Cardiac fibroblast (primary cell): Measurements from ENCODE around the gene FAM199X.

Experiments used
- DNase-seq, 2 donors: peaks; one replicate each; pipeline versions ENCODE4 v3.0.0 to v3.0.0-alpha.2; 2010; ENCODE audit warnings: low read depth in 2 of 2
- H3K4me3 ChIP-seq, 2 donors: replicated peaks in 1 of 2; 1 replicate in 1 of 2; 2 replicates in 1 of 2; pipeline ENCODE4 v1.5.1; 2011; ENCODE audit warnings: low read depth in 2 of 2, low read length in 2 of 2, mild to moderate bottlenecking in 2 of 2, moderate library complexity in 1 of 2
- CTCF ChIP-seq: IDR thresholded peaks from one replicate; pipeline ENCODE4 v1.5.1; 2011; ENCODE audit warnings: low read depth, mild to moderate bottlenecking, low read length, inconsistent platforms

FAM199X gene

DNA sequence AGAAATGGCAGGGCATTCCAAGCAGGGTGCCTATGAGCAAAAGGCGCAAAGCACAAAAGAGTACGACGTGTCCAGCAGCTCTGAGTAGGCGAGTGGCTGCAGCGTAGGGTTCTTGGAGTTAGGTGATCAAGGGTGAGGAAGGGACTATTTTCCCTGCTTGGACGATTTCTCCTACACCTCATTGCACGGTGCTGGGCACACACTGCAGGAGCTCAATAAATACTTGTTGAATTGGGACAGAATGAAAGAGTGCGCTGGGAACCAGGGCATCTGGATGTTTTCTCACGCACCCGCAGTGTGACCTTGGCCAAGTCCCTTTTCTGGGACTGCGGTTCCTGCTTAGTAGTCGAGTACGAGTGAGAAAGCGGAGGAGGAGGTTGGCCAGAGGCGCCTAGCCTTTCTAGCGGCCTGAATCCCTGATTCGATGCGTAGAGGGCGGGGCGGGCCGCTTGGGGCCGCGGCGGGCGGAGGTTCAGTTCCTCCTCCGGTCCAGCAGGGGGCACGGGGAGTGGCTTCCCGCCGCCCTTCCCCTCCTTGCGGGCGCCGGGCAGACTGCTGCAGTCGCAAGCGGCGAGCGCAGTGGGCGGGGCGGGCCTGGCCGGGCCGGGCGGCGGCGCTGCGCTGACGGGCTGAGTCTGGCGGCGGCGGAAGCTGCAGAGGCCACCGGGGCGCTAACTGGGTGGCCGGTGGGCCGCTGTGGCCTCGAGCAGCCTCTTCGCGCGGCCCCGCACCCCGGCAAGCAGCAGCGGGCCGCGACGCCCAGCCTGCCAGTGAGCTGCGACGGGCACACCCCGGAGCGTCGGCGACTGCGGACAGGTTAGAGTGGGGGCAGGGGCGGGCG is at the start of gene FAM199X:
Gene FAM199X, plus strand, starts transcription at position 560 of the 841 bp plus-strand sequence. CDS start 333 bp downstream, outside the sequence.
- peak; percentile 55 for TF ChIP-seq CTCF
- DNase-seq = peak; percentile 83 to 92
- H3K4me3 ChIP-seq = peak within 1 kb of the TSS; percentile 86 to 90

DNA sequence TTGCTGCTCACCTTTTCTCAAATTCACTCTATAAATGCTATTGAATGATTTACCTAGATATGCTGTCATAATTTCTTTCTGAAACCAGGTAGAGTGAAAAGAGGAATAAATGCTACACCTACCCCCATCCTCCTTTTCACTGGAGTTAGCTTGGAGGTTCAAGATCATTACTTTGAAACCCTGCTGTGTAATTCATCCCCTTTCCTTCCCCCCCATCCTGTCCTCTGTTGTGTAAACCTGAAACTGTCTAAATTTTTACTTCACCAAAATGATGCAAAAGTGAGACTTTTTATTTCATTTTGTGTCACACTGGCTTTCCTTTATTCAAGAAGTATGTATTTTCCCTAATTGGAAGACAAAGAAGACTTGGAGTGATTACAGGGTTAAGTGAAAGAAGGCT is 48.5 kb upstream of the FAM199X start:
- no peak overlapping the region for H3K4me3 ChIP-seq
- no peak for TF ChIP-seq CTCF
- DNase-seq = no peak

GRCh38 chrX:104118765-104119164 is 47.5 kb upstream of the FAM199X start:
- no peak for DNase-seq
- no peak for TF ChIP-seq CTCF
- no peak overlapping the region for H3K4me3 ChIP-seq

DNA sequence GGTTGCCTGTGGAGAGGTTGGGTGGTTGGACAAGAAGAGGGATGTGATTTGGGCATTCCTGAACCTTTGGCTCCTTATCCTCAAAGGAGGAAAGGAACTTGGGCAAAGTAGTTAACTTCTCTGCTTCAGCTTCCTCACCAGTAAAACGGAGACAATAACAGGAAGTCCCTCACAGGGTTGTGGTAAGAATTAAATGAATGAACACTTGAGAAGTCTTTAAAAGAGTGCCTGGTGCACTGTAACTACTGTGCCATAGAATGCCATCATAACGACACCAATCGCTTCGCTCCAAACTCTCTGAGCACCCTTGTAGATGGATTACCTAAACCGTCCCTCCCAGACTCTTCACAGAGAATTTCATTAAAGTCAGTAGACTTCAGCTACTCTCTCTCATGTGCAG is 43.4 kb upstream of the FAM199X start:
- DNase-seq = no peak
- no peak for TF ChIP-seq CTCF

DNA sequence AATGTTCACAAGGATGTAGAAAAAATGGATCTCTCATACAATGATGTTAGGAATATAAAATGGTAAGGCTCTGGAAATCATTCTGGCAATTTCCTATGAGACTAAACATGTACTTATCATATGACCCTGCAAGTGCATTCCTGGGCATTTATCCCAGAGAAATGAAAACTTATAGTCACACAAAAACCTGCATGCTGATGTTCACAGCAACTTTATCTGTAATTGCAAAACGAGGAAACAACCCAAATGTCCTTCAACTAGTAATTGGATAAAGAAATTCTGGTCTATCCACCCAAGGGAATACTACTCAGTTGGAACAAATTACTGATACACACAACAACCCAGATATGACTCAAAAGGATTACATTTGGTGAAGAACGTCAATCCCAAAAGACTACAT is 39.4 kb upstream of the FAM199X start:
- no peak overlapping the region for H3K4me3 ChIP-seq
- no peak for TF ChIP-seq CTCF
- peak; percentile 33 to 49 for DNase-seq

More for the DNA sequence above, 43.4 kb upstream of the FAM199X start:
- no peak overlapping the region for H3K4me3 ChIP-seq

DNA sequence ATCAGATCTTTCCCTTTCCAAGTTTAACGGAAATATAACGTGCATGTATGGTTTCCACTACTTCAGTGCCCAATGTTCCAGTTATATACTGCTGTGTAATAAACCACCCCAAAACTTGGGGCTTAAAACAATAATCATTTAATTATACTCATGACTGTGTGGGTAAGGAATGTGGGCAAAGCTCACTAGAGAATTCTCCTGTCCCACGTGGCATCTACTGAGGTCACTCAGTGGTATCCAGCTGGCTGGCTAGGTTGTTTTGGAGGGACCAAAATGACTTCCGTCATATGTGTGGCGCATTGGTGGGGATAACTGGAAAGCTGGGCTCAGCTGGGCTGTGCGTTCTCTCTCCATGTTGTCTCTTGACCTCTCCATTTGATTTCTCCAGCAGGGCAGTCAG is 35.4 kb upstream of the FAM199X start:
- no peak for DNase-seq
- TF ChIP-seq CTCF = no peak
- no peak overlapping the region for H3K4me3 ChIP-seq
